SK-N-SH treated with all-trans-retinoic acid at 6 μM for 48 hours (cell line): Measurements from ENCODE around the gene IER2.

ENCODE experiments used
- ARNTL ChIP-seq: fragments of 450-650 bp; formaldehyde crosslinking; IDR thresholded peaks from 2 replicates; pipeline ENCODE4 v1.5.0; 2020; ENCODE audit warnings: low read depth, mild to moderate bottlenecking, moderate library complexity, borderline replicate concordance
- CSDC2 ChIP-seq: fragments of 250-450 bp; sonication (Bioruptor Pico); IDR thresholded peaks from 2 replicates; pipeline ENCODE4 v1.5.0; 2020; ENCODE audit warnings: mild to moderate bottlenecking, moderate library complexity
- RARB ChIP-seq: fragments of 250-450 bp; sonication (Bioruptor Pico); IDR thresholded peaks from 2 replicates; pipeline ENCODE4 v1.8.0; 2021; ENCODE audit warnings: mild to moderate bottlenecking, moderate library complexity
- SNAI2 ChIP-seq: fragments of 250-450 bp; sonication (Bioruptor Pico); IDR thresholded peaks from 2 replicates; pipeline ENCODE4 v1.5.0; 2020; ENCODE audit warnings: mild to moderate bottlenecking, moderate library complexity
- TCF4 ChIP-seq: fragments of 250-450 bp; sonication (Bioruptor Pico); IDR thresholded peaks from 2 replicates; pipeline ENCODE4 v1.8.0; 2021; ENCODE audit warnings: mild to moderate bottlenecking, moderate library complexity, borderline replicate concordance
- ZFP3 ChIP-seq: fragments of 250-450 bp; sonication (Bioruptor Pico); IDR thresholded peaks from 2 replicates; pipeline ENCODE4 v1.5.0; 2020; ENCODE audit warnings: mild to moderate bottlenecking, moderate library complexity
- ZFP30 ChIP-seq: fragments of 450-650 bp; formaldehyde crosslinking; IDR thresholded peaks from 2 replicates; pipeline ENCODE4 v1.5.0; 2022; ENCODE audit warnings: mild to moderate bottlenecking, moderate library complexity
- TF ChIP-seq, protein P1 (sequence below): fragments of 250-450 bp; sonication (Bioruptor Pico); IDR thresholded peaks from 2 replicates; pipeline ENCODE4 v1.8.0; 2020; ENCODE audit warnings: mild to moderate bottlenecking, moderate library complexity, borderline replicate concordance
- TF ChIP-seq, protein P2 (sequence below): fragments of 250-450 bp; sonication (Bioruptor Pico); IDR thresholded peaks from 2 replicates; pipeline ENCODE4 v1.5.1; 2020; ENCODE audit warnings: low read depth, mild to moderate bottlenecking, moderate library complexity

DNA sequence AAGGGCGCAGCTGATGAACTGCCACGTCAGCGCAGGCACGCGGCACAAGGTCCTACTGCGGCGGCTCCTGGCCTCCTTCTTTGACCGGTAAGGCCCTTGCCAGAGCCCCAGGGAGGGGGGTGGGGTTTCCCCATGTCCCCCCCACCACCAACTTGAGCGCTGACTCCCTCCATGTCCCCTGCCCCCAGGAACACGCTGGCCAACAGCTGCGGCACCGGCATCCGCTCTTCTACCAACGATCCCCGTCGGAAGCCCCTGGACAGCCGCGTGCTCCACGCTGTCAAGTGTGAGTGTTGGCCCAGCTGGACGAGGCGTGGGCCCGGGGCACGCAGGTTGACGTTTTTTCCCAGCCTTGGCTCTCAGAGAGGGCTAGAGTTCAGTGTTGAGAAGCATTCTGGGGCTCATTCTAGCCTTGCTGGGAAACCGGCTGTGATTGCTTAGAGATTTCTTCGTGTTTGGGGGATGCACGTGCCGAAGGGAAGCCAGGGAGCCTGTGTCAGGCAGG, 12.9 kb upstream of the IER2 start:
- TF ChIP-seq ARNTL: no peak
- TF ChIP-seq RARB (CRISPR knock-in tag): no peak
- TF ChIP-seq CSDC2 (CRISPR knock-in tag): no peak
- no peak for TF ChIP-seq SNAI2 (CRISPR knock-in tag)
- no peak for TF ChIP-seq ZFP3
- TF ChIP-seq, protein P1, sequence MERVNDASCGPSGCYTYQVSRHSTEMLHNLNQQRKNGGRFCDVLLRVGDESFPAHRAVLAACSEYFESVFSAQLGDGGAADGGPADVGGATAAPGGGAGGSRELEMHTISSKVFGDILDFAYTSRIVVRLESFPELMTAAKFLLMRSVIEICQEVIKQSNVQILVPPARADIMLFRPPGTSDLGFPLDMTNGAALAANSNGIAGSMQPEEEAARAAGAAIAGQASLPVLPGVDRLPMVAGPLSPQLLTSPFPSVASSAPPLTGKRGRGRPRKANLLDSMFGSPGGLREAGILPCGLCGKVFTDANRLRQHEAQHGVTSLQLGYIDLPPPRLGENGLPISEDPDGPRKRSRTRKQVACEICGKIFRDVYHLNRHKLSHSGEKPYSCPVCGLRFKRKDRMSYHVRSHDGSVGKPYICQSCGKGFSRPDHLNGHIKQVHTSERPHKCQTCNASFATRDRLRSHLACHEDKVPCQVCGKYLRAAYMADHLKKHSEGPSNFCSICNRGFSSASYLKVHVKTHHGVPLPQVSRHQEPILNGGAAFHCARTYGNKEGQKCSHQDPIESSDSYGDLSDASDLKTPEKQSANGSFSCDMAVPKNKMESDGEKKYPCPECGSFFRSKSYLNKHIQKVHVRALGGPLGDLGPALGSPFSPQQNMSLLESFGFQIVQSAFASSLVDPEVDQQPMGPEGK (CRISPR knock-in tag): no peak
- TF ChIP-seq TCF4 (CRISPR knock-in tag): no peak
- TF ChIP-seq ZFP30: no peak
- TF ChIP-seq, protein P2, sequence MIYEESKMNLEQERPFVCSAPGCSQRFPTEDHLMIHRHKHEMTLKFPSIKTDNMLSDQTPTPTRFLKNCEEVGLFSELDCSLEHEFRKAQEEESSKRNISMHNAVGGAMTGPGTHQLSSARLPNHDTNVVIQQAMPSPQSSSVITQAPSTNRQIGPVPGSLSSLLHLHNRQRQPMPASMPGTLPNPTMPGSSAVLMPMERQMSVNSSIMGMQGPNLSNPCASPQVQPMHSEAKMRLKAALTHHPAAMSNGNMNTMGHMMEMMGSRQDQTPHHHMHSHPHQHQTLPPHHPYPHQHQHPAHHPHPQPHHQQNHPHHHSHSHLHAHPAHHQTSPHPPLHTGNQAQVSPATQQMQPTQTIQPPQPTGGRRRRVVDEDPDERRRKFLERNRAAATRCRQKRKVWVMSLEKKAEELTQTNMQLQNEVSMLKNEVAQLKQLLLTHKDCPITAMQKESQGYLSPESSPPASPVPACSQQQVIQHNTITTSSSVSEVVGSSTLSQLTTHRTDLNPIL (CRISPR knock-in tag): no peak
